ENCODE data around the gene MAPK12. TPM values are rescaled to one million over a fixed set of nuclear protein-coding genes. Genes with fewer than 3 reads are reported as not detected.

The MAPK12 gene
- total and polyA plus RNA-seq, 10 donors: 3.9 to 11.6 (median 7.9) TPM

GRCh38 chr22:50253941-50254340, 7.5 kb downstream of the MAPK12 start:
- H3K27ac ChIP-seq: no peak overlapping the region
- H3K4me1 ChIP-seq: peaks cover 20 to 35% (median 32%) of the 10 kb centered on the region in 6 donors
- DNase-seq: no peak
- H3K4me3 ChIP-seq: no peak overlapping the region
- peaks cover 0 to 8% (median 0%) of the 10 kb centered on the region in 7 donors for H3K27me3 ChIP-seq (replicated peaks in 1 of 7)
- WGBS, 5 donors: 71 to 88% (median 84%) methylated on average over 4 to 8 of the region's 8 CpGs
- H3K36me3 ChIP-seq: peaks cover 0 to 9% (median 0%) of the 10 kb centered on the region in 6 donors
- TF ChIP-seq CTCF (IDR thresholded peaks at IDR 0.05 in 8 of 11, conservative IDR thresholded peaks at IDR 0.05 in 3 of 11) (no peak), POLR2A (IDR thresholded peaks at IDR 0.05) (no peak), POLR2AphosphoS5 (IDR thresholded peaks at IDR 0.05) (no peak)
- intact Hi-C loops (cut with DNase I; ENCODE audit: low total_unique reads): loop anchor here (5.0 kb wide), 1 partner anchor 88 kb away; the partner anchor contains the start of gene PPP6R2
- H3K9me3 ChIP-seq: no peaks in the 10 kb centered on the region

- H3K27me3 ChIP-seq (replicated peaks in 1 of 7): peaks cover 0 to 1% (median 0%) of the 10 kb centered on the region in 7 donors
- no peaks in the 10 kb centered on the region for H3K9me3 ChIP-seq
- no peak overlapping the region for H3K27ac ChIP-seq
- intact Hi-C loops (cut with DNase I; ENCODE audit: low total_unique reads): loop anchor here (5.0 kb wide), 1 partner anchor 89 kb away; the partner anchor contains the start of gene PPP6R2
- H3K36me3 ChIP-seq: peaks cover 0 to 16% (median under 1%) of the 10 kb centered on the region in 6 donors
- no peak overlapping the region for H3K4me3 ChIP-seq
- TF ChIP-seq POLR2AphosphoS5 (IDR thresholded peaks at IDR 0.05): no peak
- no peak for TF ChIP-seq CTCF (IDR thresholded peaks at IDR 0.05 in 8 of 11, conservative IDR thresholded peaks at IDR 0.05 in 3 of 11)
- TF ChIP-seq POLR2A (IDR thresholded peaks at IDR 0.05): no peak
- peaks cover 20 to 42% (median 39%) of the 10 kb centered on the region in 6 donors for H3K4me1 ChIP-seq
- no peak for DNase-seq
- WGBS, 5 donors: 83 to 91% (median 87%) methylated on average over 19 to 22 of the region's 22 CpGs
Observed at GRCh38 chr22:50253046-50253915, 8.2 kb downstream of the MAPK12 start.

- Histone ChIP-seq H3K36me3 (peaks cover 0 to 25% (median 4%) of the 10 kb centered on the region in 6 donors), H3K9me3 (no peaks in the 10 kb centered on the region), H3K4me1 (peaks cover 20 to 51% (median 48%) of the 10 kb centered on the region in 6 donors), H3K27me3 (replicated peaks in 1 of 7) (no peaks in the 10 kb centered on the region), H3K4me3 (peak overlapping the region in 5 of 8 donors; percentile 70 to 85 (median 77)), H3K27ac (peak overlapping the region; percentile 72 to 86 (median 75))
- peak; percentile 94 for DNase-seq
- TF ChIP-seq POLR2AphosphoS5 (IDR thresholded peaks at IDR 0.05) (peak; percentile 10 to 60 (median 42)), POLR2A (IDR thresholded peaks at IDR 0.05) (no peak), CTCF (IDR thresholded peaks at IDR 0.05 in 8 of 11, conservative IDR thresholded peaks at IDR 0.05 in 3 of 11) (peak; percentile 50 to 86 (median 80))
- intact Hi-C loops (cut with DNase I; ENCODE audit: low total_unique reads): loop anchor here (5.0 kb wide), 1 partner anchor 90 kb away; the partner anchor contains the start of gene PPP6R2
- WGBS, 5 donors: 43 to 56% (median 50%) methylated on average over 15 to 25 of the region's 25 CpGs
Observed at GRCh38 chr22:50252082-50253045, 9.1 kb downstream of the MAPK12 start.
